HG03439 (cell line): ENCODE results near the gene SLC7A7.
A peak's percentile ranks its signal among the peaks of the same experiment; 100 is the strongest.
"Not testable (repeated sequence)": the region's sequence is repeated elsewhere in the genome, so short reads cannot be mapped to it uniquely, and the experiment has no call there.

ENCODE experiments used
- ATAC-seq: cut with Tn5 transposase; IDR thresholded peaks from one replicate; pipeline ENCODE4 v1.9.1; 2021; ENCODE audit warnings: mild to moderate bottlenecking, moderate library complexity; ENCODE audit not compliant: unreplicated experiment

Gene SLC7A7

GRCh38 chr14:22794551-22794951 is 20.7 kb downstream of the SLC7A7 start:
- no peak for ATAC-seq

DNA sequence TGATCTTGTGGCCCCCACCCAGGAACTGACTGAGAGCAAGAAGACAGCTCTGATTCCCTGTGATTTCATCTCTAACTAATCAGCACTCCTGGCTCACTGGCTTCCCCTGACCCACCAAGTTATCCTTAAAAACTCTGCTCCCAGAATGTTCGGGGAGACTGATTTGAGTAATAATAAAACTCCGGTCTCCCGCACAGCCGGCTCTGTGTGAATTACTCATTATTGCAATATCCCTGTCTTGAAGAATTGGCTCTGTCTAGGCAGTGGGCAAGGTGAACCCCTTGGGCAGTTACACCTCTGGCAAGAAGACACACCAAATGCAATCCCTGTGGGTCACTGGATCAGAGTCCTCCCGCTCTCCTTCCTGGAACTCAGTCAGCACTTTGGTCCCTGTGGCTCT is 21.3 kb downstream of the SLC7A7 start:
- no peak for ATAC-seq

DNA sequence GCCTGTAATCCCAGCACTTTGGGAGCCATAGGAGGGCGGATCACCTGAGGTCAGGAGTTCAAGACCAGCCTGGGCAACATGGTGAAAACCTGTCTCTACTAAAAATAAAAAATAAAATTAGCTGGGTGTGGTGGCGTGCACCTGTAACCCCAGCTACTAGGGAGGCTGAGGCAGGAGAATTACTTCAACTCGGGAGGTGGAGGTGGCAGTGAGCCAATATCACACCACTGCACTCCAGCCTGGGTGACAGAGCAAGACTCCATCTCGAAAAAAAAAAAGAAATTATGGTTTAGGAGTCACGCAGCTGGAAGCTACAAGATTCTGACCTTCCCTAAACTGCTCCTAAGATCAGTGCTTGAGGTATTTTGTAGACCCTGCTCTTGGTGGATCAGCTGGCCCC is 21.7 kb downstream of the SLC7A7 start:
- ATAC-seq, result not testable (repeated sequence)

- no peak for ATAC-seq
Observed at GRCh38 chr14:22792158-22792557, 23.1 kb downstream of the SLC7A7 start.

GRCh38 chr14:22791301-22791700 is 23.9 kb downstream of the SLC7A7 start:
- no peak for ATAC-seq

GRCh38 chr14:22786685-22787084 is 28.6 kb downstream of the SLC7A7 start:
- ATAC-seq, result no peak

DNA sequence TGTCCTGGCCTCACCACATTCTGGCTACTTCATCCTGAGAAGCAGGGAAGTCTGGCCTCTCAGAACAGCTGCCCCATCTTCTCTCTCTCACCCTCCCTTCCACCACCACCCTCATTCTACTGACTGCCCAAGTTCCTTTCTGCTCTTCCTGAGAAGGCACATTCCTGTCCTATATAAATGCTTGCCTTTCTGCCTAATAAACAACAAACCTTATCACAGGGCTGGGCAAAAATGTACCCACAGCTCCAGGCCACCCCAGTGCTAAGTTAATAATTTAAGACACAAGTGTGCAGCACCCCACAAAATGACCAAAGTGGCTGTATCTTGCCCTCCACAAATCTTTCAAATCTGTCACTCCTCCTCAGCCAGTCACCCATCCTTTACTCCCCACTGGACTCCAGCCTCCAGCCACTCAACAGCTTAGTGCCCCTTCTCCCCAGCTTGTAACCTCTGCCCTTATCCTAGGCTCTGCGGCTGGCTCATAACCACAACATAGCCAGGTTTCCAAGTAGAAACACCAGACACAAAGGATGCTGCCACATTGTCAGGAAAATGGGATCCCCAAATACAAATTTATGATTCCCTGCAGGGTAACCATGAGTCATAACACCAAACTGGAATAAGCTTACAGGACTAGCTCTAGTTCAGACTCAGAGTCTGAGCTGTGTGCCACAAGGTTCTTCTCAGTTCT is 33.8 kb downstream of the SLC7A7 start:
- no peak for ATAC-seq

GRCh38 chr14:22780941-22781300 is 34.3 kb downstream of the SLC7A7 start:
- no peak for ATAC-seq

DNA sequence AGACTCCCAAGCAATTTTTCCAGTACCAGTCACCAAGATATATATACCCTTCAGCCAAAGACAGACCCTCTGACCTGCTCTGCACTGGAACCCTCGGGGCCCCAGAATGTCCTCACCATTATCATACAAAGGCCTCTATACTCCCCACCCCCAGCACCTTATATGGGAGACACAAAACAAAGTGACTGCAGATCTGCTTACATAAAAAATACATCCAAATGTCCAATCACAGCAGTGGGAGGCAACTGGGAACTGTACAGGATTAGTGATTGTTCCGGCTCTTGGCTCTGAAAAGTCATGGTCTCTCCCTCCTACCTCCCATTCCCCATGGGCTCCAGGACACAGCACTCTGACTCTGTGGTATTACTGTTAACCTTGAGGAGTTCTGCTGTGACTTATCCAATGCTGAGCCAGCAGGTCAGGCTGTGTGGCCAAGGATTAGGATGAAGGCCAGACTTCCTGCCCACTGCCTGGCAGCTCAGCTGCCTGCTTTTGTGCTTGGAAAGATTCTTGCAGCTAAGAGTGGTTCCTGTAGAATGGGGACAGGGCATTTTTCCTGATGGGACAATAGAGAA is 35.0 kb downstream of the SLC7A7 start:
- ATAC-seq, result no peak

- no peak for ATAC-seq
Observed at GRCh38 chr14:22778084-22778483, 37.2 kb downstream of the SLC7A7 start.

- ATAC-seq, result not testable (repeated sequence)
Observed at GRCh38 chr14:22776849-22777248, 38.4 kb downstream of the SLC7A7 start.

DNA sequence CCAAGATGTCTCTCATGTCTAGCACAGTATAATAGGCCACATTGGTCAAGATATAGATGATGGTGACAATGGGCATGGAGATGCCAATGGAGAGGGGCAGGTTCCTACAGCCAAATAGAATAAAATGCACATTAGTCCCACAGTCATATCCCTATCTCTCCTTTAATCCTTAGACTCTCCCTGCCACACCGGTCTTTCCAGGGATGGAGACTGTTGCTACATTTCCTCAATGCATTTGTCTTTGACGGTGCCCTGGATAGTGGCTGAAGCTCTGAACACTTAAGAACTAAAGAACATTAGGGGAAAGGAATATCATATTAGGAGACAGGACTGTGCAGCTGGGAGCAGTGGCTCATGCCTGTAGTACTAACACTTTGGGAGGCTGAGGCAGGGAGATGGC is 39.0 kb downstream of the SLC7A7 start:
- ATAC-seq, result no peak

DNA sequence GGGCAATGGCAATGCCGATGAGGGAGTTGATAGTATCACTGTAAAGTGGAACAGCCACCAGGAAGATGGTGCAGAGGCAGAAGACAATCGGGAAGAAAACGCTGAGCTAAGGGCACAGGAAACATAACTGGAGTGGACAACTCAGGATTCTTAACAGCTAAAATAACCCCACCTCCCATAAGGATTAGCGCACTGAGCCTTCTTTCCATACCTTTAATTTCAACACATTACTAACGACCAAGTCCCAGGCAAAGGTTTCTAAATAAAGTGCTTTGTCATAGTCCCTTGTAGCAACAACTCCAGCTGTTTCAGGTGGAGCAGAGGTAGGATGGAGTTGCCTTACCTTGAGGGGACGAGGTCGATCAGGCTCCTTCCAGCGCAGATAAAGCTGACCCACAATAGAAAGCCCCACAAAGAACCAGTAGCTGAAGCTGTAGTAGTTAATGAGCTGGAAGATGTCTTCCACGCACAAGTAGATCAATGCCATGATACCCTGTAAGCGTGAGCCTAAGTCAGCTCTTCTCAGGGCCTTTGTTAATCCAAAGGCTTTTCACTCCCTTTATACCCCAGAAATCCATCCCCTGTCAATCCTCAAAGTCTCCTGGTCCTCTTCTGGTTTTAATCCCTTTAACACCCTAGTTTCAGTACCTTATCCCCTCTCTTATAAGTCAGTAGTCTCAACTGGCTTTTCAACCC is 41.1 kb downstream of the SLC7A7 start:
- ATAC-seq, result no peak

- ATAC-seq, result no peak
Observed at GRCh38 chr14:22773162-22774010, 41.8 kb downstream of the SLC7A7 start.

DNA sequence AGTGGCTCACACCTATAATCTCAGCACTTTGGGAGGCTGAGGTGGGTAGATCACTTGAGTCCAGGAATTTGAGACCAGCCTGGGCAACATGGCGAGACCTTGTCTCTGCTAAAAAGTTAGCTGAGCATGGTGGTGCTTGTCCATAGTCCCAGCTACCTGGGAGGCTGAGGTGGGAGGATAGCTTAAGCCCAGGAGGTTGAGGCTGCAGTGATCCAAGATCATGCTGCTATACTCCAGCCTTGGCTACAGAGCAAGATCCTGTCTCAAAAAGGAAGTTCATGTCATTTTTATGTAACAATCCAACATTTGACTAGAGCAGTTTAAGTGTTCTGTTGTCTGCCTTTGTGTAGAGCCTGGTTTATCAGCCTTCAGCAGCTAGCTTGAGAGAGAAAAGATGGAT is 42.5 kb downstream of the SLC7A7 start:
- ATAC-seq, result no peak

DNA sequence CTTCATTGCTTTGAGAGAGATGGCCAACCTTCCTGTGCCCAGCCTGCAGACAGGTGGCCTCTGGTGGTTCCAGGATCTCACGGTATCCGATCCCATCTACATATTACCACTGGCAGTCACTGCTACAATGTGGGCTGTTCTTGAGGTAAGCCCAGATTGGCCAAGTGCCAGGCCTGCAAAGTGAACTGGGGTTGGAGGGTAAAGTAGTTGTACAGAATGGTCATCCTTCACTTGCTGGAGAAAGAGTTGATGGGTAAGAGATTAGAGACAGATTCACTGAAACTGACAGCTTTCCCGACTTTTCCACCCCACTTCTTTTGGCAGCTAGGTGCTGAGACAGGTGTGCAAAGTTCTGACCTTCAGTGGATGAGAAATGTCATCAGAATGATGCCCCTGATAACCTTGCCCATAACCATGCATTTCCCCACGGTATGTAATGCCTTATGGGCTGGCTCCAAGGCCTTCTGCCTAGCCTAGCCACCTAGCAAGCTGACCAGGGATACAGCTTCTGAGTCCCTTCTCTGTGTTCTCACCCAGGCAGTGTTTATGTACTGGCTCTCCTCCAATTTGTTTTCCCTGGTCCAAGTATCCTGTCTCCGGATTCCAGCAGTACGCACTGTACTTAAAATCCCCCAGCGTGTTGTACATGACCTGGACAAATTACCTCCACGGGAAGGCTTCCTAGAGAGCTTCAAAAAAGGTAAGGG is 44.6 kb downstream of the SLC7A7 start:
- no peak for ATAC-seq

GRCh38 chr14:22769369-22769768 is 45.9 kb downstream of the SLC7A7 start:
- ATAC-seq, result no peak

- ATAC-seq, result no peak
Observed at GRCh38 chr14:22768947-22769346, 46.3 kb downstream of the SLC7A7 start.

- ATAC-seq, result no peak
Observed at GRCh38 chr14:22767323-22767589, 48.0 kb downstream of the SLC7A7 start.

DNA sequence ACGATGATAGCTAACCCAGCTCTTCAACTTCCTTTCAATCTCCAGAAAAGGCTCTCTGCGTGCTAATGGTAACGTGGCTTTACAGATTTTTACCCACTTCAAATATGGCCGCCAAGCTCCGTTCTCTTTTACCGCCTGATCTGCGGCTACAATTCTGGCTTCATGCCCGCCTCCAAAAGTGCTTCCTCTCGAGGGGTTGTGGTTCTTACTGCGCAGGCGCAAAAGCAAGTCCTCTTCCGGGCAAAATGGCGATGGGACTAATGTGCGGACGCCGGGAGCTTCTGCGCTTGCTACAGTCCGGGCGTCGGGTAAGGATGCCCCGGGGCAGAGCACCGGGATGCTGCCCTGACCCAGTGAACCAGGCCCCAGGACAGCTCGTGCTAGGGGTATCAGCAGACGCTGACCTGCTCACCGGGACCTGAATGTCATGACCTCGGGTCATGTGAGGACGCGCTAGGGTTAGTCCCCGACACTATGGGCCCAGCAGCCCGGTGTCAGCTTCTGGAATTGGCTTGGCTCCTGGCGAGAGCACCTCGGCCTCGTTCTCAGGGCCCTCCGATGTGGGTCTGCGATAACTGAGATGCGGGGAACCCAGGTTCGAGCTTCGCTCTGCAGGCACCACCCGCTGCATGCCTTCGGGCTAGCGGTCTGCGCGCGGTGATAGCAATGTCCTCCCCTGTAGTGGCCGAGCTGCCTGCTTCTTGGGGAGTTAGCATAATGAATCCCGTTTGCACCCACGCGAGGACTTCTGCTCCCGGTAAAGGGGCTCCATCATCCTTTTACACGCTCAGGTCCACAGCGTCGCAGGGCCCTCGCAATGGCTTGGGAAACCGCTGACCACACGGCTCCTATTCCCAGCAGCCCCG is 48.5 kb downstream of the SLC7A7 start, which contains the start of gene OXA1L:
Gene OXA1L (plus strand): TSS at position 232 of the 866 bp plus-strand sequence. CDS start 14 bp downstream, at position 246.
- ATAC-seq, result peak; percentile 76
